NCI-H2227 treated with DMSO at 0.1 percent for 48 hours (cell line): ENCODE measurements around the gene MED13.
A peak's percentile ranks its signal among the peaks of the same experiment; 100 is the strongest.
"Not testable (repeated sequence)": the region's sequence is repeated elsewhere in the genome, so short reads cannot be mapped to it uniquely, and the experiment has no call there.

Source experiments
- DNase-seq: peaks from one replicate; lab custom pipeline; 2025; lab: John Stamatoyannopoulos, UW

MED13 gene

DNA sequence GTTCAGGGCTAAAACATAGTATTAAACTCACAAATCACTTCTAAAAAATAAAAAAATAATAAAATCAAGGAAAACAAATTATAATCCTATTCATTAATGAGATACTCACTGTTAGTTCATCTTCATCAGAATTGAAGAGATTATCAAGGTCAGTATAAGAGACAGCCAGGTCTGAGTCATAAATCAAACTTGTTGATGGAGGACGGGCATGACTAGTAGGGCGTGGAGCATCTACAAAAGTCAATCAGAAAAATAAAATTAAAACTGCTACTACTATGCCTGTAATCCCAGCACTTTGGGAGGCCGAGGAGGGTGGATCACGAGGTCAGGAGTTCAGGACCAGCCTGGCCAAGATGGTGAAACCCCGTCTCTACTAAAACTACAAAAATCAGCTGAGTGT, 78.2 kb downstream of the MED13 start:
- no peak for DNase-seq

GRCh38 chr17:61984821-61985220, 80.3 kb downstream of the MED13 start:
- no peak for DNase-seq

- DNase-seq = no peak
Measured at GRCh38 chr17:61981323-61981722, 83.8 kb downstream of the MED13 start.

GRCh38 chr17:61980535-61980934, 84.5 kb downstream of the MED13 start:
- DNase-seq = no peak

DNA sequence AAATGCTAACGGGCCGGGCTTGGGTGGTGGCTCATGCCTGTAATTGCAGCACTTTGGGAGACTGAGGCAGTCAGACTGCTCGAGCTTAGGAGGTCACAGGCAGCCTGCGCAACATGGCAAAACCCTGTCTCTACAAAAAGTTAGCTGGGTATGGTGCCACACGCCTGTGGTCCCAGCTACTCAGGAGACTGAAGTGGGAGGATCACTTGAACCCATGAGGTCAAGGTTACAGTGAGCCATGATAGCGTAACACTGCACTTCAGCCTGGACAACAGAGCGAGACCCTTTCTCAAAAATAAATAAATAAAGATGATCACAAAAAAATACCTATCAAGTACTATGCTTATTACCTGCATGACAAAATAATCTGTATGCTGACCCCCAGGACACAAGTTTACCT, 91.0 kb downstream of the MED13 start:
- DNase-seq = no peak

- DNase-seq = no peak
Measured at GRCh38 chr17:61972311-61972710, 92.8 kb downstream of the MED13 start.

- no peak for DNase-seq
Measured at GRCh38 chr17:61970030-61970429, 95.0 kb downstream of the MED13 start.

DNA sequence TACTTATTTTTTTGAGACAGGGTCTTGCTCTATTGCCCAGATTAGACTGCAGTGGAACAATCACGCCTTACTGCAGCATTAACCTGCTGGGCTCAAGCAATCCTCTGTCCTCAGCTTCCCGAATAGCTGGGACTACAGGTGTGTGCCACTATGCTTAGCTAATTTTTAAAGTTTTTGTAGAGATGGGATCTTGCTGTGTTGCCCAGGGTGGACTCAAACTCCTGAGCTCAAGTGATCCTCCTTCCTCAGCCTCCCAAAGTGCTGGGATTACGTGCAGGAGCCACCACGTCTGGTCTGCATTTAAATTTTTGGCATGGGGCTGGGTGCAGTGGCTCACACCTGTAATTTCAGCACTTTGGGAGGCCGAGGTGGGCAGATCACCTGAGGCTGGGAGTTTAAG, 96.3 kb downstream of the MED13 start:
- no peak for DNase-seq

- no peak for DNase-seq
Measured at GRCh38 chr17:61967729-61968128, 97.3 kb downstream of the MED13 start.

DNA sequence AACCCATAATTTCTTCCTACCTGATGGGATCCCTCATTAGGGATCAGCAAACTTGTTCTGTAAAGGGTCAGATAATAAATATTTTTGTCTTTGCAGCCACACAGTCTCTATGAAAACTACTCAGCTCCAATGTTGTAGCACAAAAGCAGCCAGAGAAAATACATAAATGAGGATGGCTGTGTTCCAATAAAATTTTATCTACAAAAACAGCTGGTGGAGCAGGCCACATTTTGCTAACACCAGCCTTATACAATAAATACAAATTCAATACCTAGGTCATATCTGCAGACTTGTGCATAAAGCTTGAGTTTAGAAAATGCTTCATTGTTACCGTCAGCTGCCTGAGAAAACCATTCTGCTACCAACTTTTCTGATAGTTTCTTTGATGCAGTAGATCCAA, 98.9 kb downstream of the MED13 start:
- no peak for DNase-seq

DNA sequence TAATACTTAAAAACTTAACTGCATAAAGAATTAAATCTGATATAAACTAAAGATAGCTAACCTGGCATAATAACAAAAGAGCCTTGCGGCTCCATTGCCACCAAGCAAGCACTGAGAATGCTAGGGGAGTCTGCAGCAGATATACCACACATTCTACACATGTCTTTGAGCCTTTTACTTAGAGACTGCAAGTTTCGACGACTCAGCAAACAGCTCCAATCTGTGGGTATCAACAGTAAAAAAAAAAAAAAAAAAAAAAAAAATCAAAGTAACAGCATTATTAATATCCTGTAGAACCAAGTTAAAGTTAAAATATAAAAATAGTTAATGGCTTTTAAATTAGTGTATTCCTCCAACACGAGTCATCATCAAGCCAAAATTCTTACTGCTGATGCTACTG, 109.5 kb downstream of the MED13 start:
- no peak for DNase-seq

- DNase-seq = no peak
Measured at GRCh38 chr17:61947367-61948078, 117.6 kb downstream of the MED13 start.

DNA sequence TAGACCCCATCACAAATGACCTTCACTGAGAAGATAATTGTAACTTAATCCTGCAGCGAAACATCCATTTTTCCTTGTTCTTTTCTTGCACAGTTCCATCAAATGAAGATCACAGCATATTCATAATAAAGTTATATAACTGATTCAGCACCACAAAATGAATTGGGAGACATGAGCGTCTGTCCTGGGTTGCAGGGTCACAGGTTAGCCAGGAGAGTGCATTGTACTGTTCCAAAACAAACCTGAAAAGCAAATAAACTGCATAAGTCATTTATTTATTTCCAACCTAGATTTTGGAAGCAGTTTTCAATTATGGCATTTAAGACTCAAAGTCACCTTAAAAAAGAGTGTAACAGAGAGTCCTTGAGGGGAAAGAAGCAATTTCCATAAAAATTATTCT, 118.7 kb downstream of the MED13 start:
- no peak for DNase-seq

- no peak for DNase-seq
Measured at GRCh38 chr17:61943117-61943516, 122.0 kb downstream of the MED13 start.

DNA sequence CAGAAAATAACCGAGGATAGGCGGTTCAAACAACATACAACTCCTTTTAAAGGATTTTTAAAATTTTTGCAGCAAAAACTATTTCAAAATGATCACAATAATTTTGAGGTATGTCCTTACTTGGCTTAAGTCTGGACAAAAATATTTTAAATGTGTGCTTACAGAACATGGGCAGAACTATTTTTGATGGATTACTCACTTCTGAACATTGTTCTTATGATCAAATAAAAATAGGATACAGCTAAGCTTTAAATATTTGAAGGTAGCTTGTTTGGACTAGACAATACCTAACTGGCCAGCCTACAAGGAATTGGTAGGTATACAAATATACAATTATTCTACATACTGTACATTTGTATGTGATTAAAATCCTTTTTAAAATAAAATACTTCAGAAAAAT, 123.0 kb downstream of the MED13 start:
- DNase-seq = no peak

GRCh38 chr17:61928101-61928436, 137.0 kb downstream of the MED13 start:
- DNase-seq = peak; percentile 69

DNA sequence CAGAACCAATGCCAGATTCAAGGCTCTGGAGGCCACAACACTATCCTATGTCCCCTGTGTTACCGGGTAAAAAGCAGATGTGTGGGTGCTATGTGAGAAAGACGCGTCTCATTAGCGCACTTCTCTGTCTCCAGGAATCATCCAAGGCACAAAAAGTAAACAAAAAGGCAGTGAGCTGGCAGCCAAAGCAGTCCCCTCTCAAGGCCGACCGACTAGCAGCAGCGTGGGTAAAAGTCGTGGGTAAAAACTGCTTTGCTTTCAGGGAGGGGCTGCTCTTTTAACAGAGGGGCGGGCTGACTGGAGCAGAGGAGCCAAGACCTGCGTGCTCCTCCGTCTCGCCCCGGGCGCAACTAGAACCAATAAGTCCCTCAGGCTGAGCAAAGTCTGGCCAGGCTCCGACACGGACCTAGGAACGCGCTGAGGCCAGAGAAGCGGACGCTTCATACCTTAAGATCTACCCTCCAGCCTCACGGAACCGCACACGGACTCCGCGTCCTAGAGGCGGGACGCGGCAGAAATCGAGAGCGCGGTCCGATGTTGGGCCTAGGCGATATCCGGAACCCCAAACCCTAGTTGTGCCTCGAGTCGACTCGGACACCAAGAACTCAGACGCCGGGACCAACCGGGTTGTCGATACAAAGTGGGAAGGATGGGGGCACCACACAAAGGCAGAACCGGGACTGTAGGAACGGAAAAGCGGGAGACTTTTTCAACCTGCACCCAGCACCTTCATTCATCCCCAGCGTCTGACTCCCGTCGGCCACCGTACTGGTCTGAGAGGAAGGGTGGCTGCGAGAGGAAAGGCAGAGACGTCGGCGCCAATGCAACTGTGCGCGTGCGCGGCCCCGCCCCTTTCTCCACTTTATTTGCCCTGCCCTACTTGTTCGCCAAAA, 137.6 kb downstream of the MED13 start, which contains the start of gene INTS2:
TSS of gene INTS2 (minus strand) at position 775 of the 893 bp plus-strand sequence. CDS start 1,338 bp downstream, outside the sequence.
- DNase-seq = peak; percentile 88

DNA sequence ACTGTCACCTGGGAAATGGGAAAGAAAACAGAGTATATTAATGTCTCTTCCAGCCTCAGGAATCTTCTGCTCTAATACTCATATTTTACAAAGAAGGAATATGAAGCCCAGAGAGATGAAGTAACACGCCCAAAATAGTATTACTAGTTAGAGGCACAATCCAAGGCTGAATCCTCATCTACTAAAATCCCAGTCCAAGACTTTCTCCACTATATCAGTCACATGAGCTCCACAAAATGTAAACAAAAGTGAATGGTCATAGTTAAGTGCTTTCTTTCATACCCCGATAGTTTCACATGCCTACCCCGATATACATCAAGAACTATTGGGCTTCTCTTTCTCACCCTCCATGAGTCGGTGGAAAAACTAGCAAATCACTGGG, 138.3 kb downstream of the MED13 start:
- no peak for DNase-seq

DNA sequence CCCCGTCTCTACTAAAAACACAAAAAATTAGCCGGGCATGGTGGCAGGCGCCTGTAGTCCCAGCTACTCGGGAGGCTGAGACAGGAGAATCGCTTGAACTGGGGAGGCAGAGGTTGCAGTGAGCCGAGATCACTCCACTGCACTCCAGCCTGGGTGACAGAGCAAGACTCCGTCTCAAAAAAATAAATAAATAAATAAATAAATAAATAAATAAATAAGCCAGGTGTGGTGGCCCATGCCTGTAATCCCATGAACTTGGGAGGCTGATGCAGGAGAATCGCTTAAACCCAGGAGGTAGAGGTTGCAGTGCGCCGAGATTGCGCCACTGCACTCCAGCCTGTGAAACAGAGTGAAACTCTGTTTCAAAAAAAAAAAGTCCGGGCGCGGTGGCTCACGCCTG, 149.9 kb downstream of the MED13 start:
- not testable (repeated sequence) for DNase-seq

- no peak for DNase-seq
Measured at GRCh38 chr17:61908292-61909037, 156.6 kb downstream of the MED13 start.

DNA sequence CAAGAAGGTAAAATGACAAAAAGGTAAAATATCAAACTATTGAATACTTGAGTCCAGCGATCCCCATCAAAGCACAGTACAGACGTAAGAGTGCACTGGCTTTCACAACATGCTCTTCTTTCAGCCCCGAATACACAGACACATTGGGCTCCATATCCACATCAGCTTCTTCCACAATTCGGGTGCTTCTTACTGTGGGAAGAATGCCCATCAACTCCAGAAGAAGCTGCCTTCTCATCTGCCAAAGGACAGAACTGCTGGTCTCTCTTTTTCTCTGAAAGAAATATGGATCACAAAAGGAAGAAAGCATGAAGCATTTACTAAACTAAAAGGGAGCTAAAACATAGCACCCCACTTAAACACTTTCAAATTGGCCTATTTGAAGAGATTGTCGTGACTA, 157.7 kb downstream of the MED13 start:
- no peak for DNase-seq

- no peak for DNase-seq
Measured at GRCh38 chr17:61904094-61904710, 160.9 kb downstream of the MED13 start.
